ENCODE data around the gene SLC36A1. TPM values are rescaled to one million over a fixed set of nuclear protein-coding genes. Genes with fewer than 3 reads are reported as not detected.

The SLC36A1 gene
- total RNA-seq, 1 experiment from 2014 or later: 13.6 TPM

DNA sequence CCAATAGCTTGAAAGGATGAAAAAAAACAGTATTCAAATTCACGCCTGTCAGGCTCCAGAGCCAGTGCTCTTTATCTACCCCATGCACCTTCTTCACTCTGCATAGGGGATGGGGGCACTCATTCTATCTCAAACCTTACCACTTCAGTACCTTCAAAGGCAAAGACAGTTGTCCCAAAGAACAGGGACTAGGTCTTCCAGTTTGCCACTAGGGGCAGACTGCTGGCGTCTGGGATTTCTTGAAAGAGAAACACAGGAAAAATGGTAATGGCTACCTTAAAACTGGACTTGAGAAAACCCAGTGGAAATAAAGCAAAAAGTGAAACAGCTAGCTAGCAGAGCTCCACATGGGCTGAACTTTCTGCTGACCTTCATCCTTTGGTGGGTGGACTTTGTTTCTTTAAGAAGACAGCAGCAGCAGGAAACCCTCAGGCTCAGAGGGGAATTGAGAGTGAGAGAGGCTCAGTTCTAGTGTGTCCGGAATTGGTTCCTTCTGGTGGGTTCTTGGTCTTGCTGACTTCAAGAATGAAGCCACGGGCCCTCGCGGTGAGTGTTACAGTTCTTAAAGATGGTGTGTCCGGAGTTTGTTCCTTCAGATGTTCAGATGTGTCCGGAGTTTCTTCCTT is 41.0 kb upstream of the SLC36A1 start:
- no peak for DNase-seq (ENCODE audit: low read depth, low spot score)
- Histone ChIP-seq H3K4me3 (ENCODE audit: low read depth in 2 of 2, low read length in 2 of 2) (peak overlapping the region in 1 of 2 experiments; percentile 16; a peak in 1 of 4 replicates), H3K36me3 (ENCODE audit: control insufficient read depth, insufficient read depth, low read length) (no peaks in the 10 kb centered on the region), H3K27ac (ENCODE audit: low read length) (no peak overlapping the region), H3K27me3 (ENCODE audit: control insufficient read depth, insufficient read depth, low read length) (peaks cover 8% of the 10 kb centered on the region), H3K9me3 (ENCODE audit: control insufficient read depth, insufficient read depth, low read depth, low read length) (no peaks in the 10 kb centered on the region), H3K4me1 (ENCODE audit: control insufficient read depth, insufficient read depth, low read length) (no peaks in the 10 kb centered on the region)
- POLR2A ChIA-PET: no interaction called here
- in situ Hi-C loops (cut with HindIII; ENCODE audit: low pct_unique_long_range_greater_than_20kb, low sequenced_read_pairs): no loop called here
- ATAC-seq: peak; percentile 72; the same call in 1 of the 2 replicates
- BruUV-seq (replicated peaks): no TSS peak
- intact Hi-C loops (cut with micrococcal nuclease; ENCODE audit: unreplicated experiment): no loop called here
- CTCF ChIA-PET: interaction anchor here (0.6 kb wide), 1 partner anchor 9 kb away, joined by 3 read pairs; no protein-coding TSS in a partner anchor
- TF ChIP-seq, protein P1, sequence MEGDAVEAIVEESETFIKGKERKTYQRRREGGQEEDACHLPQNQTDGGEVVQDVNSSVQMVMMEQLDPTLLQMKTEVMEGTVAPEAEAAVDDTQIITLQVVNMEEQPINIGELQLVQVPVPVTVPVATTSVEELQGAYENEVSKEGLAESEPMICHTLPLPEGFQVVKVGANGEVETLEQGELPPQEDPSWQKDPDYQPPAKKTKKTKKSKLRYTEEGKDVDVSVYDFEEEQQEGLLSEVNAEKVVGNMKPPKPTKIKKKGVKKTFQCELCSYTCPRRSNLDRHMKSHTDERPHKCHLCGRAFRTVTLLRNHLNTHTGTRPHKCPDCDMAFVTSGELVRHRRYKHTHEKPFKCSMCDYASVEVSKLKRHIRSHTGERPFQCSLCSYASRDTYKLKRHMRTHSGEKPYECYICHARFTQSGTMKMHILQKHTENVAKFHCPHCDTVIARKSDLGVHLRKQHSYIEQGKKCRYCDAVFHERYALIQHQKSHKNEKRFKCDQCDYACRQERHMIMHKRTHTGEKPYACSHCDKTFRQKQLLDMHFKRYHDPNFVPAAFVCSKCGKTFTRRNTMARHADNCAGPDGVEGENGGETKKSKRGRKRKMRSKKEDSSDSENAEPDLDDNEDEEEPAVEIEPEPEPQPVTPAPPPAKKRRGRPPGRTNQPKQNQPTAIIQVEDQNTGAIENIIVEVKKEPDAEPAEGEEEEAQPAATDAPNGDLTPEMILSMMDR (IDR thresholded peaks at IDR 0.05): peak; percentile 80
- TF ChIP-seq TCF7L2 (IDR thresholded peaks at IDR 0.05; ENCODE audit: low read depth, low read length): no peak
- TF ChIP-seq, protein P2, sequence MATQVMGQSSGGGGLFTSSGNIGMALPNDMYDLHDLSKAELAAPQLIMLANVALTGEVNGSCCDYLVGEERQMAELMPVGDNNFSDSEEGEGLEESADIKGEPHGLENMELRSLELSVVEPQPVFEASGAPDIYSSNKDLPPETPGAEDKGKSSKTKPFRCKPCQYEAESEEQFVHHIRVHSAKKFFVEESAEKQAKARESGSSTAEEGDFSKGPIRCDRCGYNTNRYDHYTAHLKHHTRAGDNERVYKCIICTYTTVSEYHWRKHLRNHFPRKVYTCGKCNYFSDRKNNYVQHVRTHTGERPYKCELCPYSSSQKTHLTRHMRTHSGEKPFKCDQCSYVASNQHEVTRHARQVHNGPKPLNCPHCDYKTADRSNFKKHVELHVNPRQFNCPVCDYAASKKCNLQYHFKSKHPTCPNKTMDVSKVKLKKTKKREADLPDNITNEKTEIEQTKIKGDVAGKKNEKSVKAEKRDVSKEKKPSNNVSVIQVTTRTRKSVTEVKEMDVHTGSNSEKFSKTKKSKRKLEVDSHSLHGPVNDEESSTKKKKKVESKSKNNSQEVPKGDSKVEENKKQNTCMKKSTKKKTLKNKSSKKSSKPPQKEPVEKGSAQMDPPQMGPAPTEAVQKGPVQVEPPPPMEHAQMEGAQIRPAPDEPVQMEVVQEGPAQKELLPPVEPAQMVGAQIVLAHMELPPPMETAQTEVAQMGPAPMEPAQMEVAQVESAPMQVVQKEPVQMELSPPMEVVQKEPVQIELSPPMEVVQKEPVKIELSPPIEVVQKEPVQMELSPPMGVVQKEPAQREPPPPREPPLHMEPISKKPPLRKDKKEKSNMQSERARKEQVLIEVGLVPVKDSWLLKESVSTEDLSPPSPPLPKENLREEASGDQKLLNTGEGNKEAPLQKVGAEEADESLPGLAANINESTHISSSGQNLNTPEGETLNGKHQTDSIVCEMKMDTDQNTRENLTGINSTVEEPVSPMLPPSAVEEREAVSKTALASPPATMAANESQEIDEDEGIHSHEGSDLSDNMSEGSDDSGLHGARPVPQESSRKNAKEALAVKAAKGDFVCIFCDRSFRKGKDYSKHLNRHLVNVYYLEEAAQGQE (IDR thresholded peaks at IDR 0.05; ENCODE audit: insufficient read depth in 1 of 2, low read depth in 2 of 2, low read length in 1 of 2): no peak

DNA sequence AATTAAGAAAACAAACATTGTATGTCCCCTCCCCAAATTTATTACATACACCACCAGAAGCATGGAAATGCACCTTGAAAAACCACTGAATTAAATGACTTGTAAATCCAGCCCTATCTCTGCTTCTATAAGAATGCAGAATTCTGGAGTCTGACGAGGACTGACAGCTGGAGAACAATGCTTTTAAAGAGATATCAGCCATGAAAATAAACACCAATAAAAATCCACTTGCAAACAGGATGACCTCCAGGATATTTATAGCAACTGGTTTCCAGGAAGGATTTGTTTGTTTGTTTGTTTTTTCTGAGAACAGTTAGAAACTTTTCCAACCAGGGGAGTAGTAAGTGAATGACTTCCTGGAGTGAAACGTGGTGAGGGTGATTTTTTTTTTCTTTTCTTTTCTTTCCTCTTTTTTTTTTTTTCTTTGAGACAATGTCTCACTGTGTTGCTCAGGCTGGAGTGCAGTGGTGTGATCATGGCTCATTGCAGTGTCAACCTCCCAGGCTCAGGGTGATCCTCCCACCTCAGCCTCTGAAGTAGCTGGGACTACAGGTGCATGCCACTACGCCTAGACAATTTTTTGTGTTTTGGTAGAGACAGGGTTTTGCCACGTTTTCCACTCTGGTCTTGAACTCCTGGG is 38.7 kb upstream of the SLC36A1 start:
- peaks cover 8% of the 10 kb centered on the region for H3K27me3 ChIP-seq (ENCODE audit: control insufficient read depth, insufficient read depth, low read length)
- CTCF ChIA-PET: no interaction called here
- POLR2A ChIA-PET: no interaction called here
- no peak overlapping the region for H3K27ac ChIP-seq (ENCODE audit: low read length)
- TF ChIP-seq SIN3A (IDR thresholded peaks at IDR 0.05; ENCODE audit: borderline replicate concordance, insufficient read depth, low read depth, low read length) (no peak), TCF7L2 (IDR thresholded peaks at IDR 0.05; ENCODE audit: low read depth, low read length) (no peak), POLR2AphosphoS5 (IDR thresholded peaks at IDR 0.05; ENCODE audit: low read depth, low read length) (no peak)
- TF ChIP-seq, protein P1 (IDR thresholded peaks at IDR 0.05): no peak
- TF ChIP-seq, protein P2 (IDR thresholded peaks at IDR 0.05; ENCODE audit: insufficient read depth in 1 of 2, low read depth in 2 of 2, low read length in 1 of 2): no peak
- H3K36me3 ChIP-seq (ENCODE audit: control insufficient read depth, insufficient read depth, low read length): no peaks in the 10 kb centered on the region
- H3K9me3 ChIP-seq (ENCODE audit: control insufficient read depth, insufficient read depth, low read depth, low read length): no peaks in the 10 kb centered on the region
- DNase-seq (ENCODE audit: low read depth, low spot score) (no peak), ATAC-seq (no peak)
- H3K4me3 ChIP-seq (ENCODE audit: low read depth in 2 of 2, low read length in 2 of 2): no peak overlapping the region
- no peaks in the 10 kb centered on the region for H3K4me1 ChIP-seq (ENCODE audit: control insufficient read depth, insufficient read depth, low read length)
- intact Hi-C loops (cut with micrococcal nuclease; ENCODE audit: unreplicated experiment): no loop called here
- no TSS peak for BruUV-seq (replicated peaks)
- in situ Hi-C loops (cut with HindIII; ENCODE audit: low pct_unique_long_range_greater_than_20kb, low sequenced_read_pairs): no loop called here
